WTC11 (cell line): ENCODE measurements around the gene ADCY6. TPM values are rescaled to one million over a fixed set of nuclear protein-coding genes. Genes with fewer than 3 reads are reported as not detected.
A peak's percentile ranks its signal among the peaks of the same experiment; 100 is the strongest.

Experiments
- ATAC-seq: fragments of 200-7000 bp; cut with Tn5 transposase; 2 replicates; pipeline ENCODE4 v1.10.0; 2021; ENCODE audit warnings: mild to moderate bottlenecking, moderate library complexity
- CTCF ChIA-PET: fragments of 300-600 bp; sonication (Branson Sonifier 250); formaldehyde crosslinking; loops from one replicate; lab custom pipeline; 2021; ENCODE audit warnings: antibody characterized with exemption; lab: Charles Lee
- POLR2A ChIA-PET: fragments of 350-600 bp; sonication (Branson Sonifier 250); formaldehyde crosslinking; loops from one replicate; lab custom pipeline; 2021; ENCODE audit warnings: antibody characterized with exemption; lab: Charles Lee
- DNase-seq: peaks from one replicate; pipeline ENCODE4 v3.0.0; 2021; ENCODE audit warnings: low spot score
- H3K27ac Mint-ChIP-seq: 2 replicates; pipeline ENCODE4 v1.8.0; 2021; ENCODE audit warnings: mixed read lengths
- H3K27me3 Mint-ChIP-seq: 2 replicates; pipeline ENCODE4 v1.8.0; 2021; ENCODE audit warnings: low read depth, mild to moderate bottlenecking, moderate library complexity, mixed read lengths
- H3K36me3 Mint-ChIP-seq: 2 replicates; pipeline ENCODE4 v1.8.0; 2021; ENCODE audit warnings: mixed read lengths
- H3K4me1 Mint-ChIP-seq: 2 replicates; pipeline ENCODE4 v1.8.0; 2022; ENCODE audit warnings: mixed read lengths
- H3K4me3 Mint-ChIP-seq: 2 replicates; pipeline ENCODE4 v1.8.0; 2021; ENCODE audit warnings: mild to moderate bottlenecking, moderate library complexity, mixed read lengths
- H3K9me3 Mint-ChIP-seq: 2 replicates; pipeline ENCODE4 v1.8.0; 2021; ENCODE audit warnings: mixed read lengths
- CDX4 ChIP-seq: fragments of 250-450 bp; sonication (Bioruptor Pico); IDR thresholded peaks from 2 replicates; pipeline ENCODE4 v1.9.0; 2021; ENCODE audit warnings: moderate library complexity, mild to moderate bottlenecking, inconsistent platforms, borderline replicate concordance
- CREM ChIP-seq: sonication (generic); formaldehyde crosslinking; IDR thresholded peaks from 2 replicates; pipeline ENCODE4 v1.8.1; 2022; ENCODE audit warnings: mild to moderate bottlenecking, missing genetic modification reagents, moderate library complexity
- CTCF ChIP-seq: fragments of 200-600 bp; IDR thresholded peaks from 2 replicates; pipeline ENCODE4 v1.8.0; 2022; ENCODE audit warnings: antibody characterized with exemption
- E2F1 ChIP-seq: sonication (generic); formaldehyde crosslinking; IDR thresholded peaks from 2 replicates; pipeline ENCODE4 v1.8.0; 2022; ENCODE audit warnings: mild to moderate bottlenecking, missing genetic modification reagents
- E2F4 ChIP-seq: sonication (generic); formaldehyde crosslinking; IDR thresholded peaks from 2 replicates; pipeline ENCODE4 v1.8.1; 2022; ENCODE audit warnings: low read depth, mild to moderate bottlenecking, moderate library complexity, missing genetic modification reagents, borderline replicate concordance
- ELF4 ChIP-seq: sonication (generic); formaldehyde crosslinking; IDR thresholded peaks from 2 replicates; pipeline ENCODE4 v1.8.1; 2022; ENCODE audit warnings: low read depth, mild to moderate bottlenecking, moderate library complexity, missing genetic modification reagents
- ESRRA ChIP-seq: sonication (generic); formaldehyde crosslinking; IDR thresholded peaks from 2 replicates; pipeline ENCODE4 v1.8.1; 2022; ENCODE audit warnings: mild to moderate bottlenecking, missing genetic modification reagents, borderline replicate concordance
- ETV6 ChIP-seq: sonication (generic); formaldehyde crosslinking; IDR thresholded peaks from 2 replicates; pipeline ENCODE4 v1.8.1; 2022; ENCODE audit warnings: mild to moderate bottlenecking, missing genetic modification reagents
- FOXP1 ChIP-seq: sonication (generic); formaldehyde crosslinking; IDR thresholded peaks from 2 replicates; pipeline ENCODE4 v1.8.0; 2022; ENCODE audit warnings: missing genetic modification reagents, mild to moderate bottlenecking, moderate library complexity, borderline replicate concordance
- IRF1 ChIP-seq: sonication (generic); formaldehyde crosslinking; IDR thresholded peaks from 2 replicates; pipeline ENCODE4 v1.8.0; 2023; ENCODE audit warnings: missing genetic modification reagents
- JAZF1 ChIP-seq: fragments of 250-450 bp; sonication (Bioruptor Pico); IDR thresholded peaks from 2 replicates; pipeline ENCODE4 v1.9.0; 2021; ENCODE audit warnings: moderate library complexity, mild to moderate bottlenecking, inconsistent platforms
- MYBL2 ChIP-seq: sonication (generic); formaldehyde crosslinking; IDR thresholded peaks from 2 replicates; pipeline ENCODE4 v1.8.1; 2023; ENCODE audit warnings: mild to moderate bottlenecking, moderate library complexity, missing genetic modification reagents
- NFE2L1 ChIP-seq: sonication (generic); formaldehyde crosslinking; IDR thresholded peaks from 2 replicates; pipeline ENCODE4 v1.8.1; 2023; ENCODE audit warnings: missing genetic modification reagents
- PRDM15 ChIP-seq: sonication (generic); formaldehyde crosslinking; IDR thresholded peaks from 2 replicates; pipeline ENCODE4 v1.8.0; 2022; ENCODE audit warnings: missing genetic modification reagents
- PRRX2 ChIP-seq: fragments of 250-450 bp; sonication (Bioruptor Pico); IDR thresholded peaks from 2 replicates; pipeline ENCODE4 v1.8.0; 2021; ENCODE audit warnings: mild to moderate bottlenecking
- ZBTB21 ChIP-seq: sonication (generic); formaldehyde crosslinking; IDR thresholded peaks from 2 replicates; pipeline ENCODE4 v1.8.1; 2023; ENCODE audit warnings: mild to moderate bottlenecking, missing genetic modification reagents, borderline replicate concordance
- ZMAT4 ChIP-seq: fragments of 250-450 bp; sonication (Bioruptor Pico); IDR thresholded peaks from 2 replicates; pipeline ENCODE4 v1.9.0; 2021; ENCODE audit warnings: mild to moderate bottlenecking
- ZNF532 ChIP-seq: fragments of 250-450 bp; sonication (Bioruptor Pico); IDR thresholded peaks from 2 replicates; pipeline ENCODE4 v1.9.0; 2021; ENCODE audit warnings: mild to moderate bottlenecking, borderline replicate concordance
- total RNA-seq: library from RNA; stranded (reverse); gene quantifications from 3 replicates; pipeline ENCODE4 v1.2.3, GENCODE V29; 2021

Gene ADCY6
- total RNA-seq, 1 experiment from 2014 or later: 12.8 TPM

GRCh38 chr12:48717252-48717695, 71.6 kb downstream of the ADCY6 start:
- H3K9me3 Mint-ChIP-seq: peaks cover 28% of the 10 kb centered on the region

GRCh38 chr12:48716493-48717251, 72.2 kb downstream of the ADCY6 start, which contains the start of gene CCNT1:
TSS of gene CCNT1 (minus strand) at chr12:48716707. CDS start at chr12:48716675, 32 bp downstream.
- Mint-ChIP-seq H3K27ac (peak within 1 kb of the TSS; percentile 98), H3K4me1 (peaks cover 12% of the 10 kb centered on the region), H3K4me3 (peak within 1 kb of the TSS; percentile 91), H3K36me3 (peaks cover 34% of the 10 kb centered on the region), H3K27me3 (peaks cover 13% of the 10 kb centered on the region; the same call in 1 of the 2 replicates), H3K9me3 (peaks cover 28% of the 10 kb centered on the region)
- CTCF ChIA-PET: no interaction called here
- ATAC-seq: peak; percentile 97
- DNase-seq: peak; percentile 95
- POLR2A ChIA-PET: no interaction called here
- TF ChIP-seq ZNF532 (CRISPR knock-in tag) (no peak), PRDM15 (CRISPR knock-in tag) (no peak), E2F4 (no peak), PRRX2 (CRISPR knock-in tag) (0 out of 2 replicates have a peak, but pooled peaks have one; percentile 46), ZBTB21 (CRISPR knock-in tag) (peak; percentile 88; the same call in 1 of the 2 replicates), ESRRA (no peak), MYBL2 (CRISPR knock-in tag) (peak; percentile 86), JAZF1 (CRISPR knock-in tag) (no peak), NFE2L1 (CRISPR knock-in tag) (peak; percentile 48; the same call in 1 of the 2 replicates), IRF1 (no peak), ELF4 (no peak), CDX4 (no peak), FOXP1 (CRISPR knock-in tag) (peak; percentile 64), ZMAT4 (no peak), CTCF (no peak)

More at GRCh38 chr12:48717252-48717695, 71.6 kb downstream of the ADCY6 start:
- H3K4me3 Mint-ChIP-seq: peak overlapping the region; percentile 91
- ChIA-PET CTCF (interaction anchor here (0.7 kb wide), 1 partner anchor 12 kb away, joined by 3 read pairs; no protein-coding TSS in a partner anchor), POLR2A (no interaction called here)
- DNase-seq (no peak), ATAC-seq (no peak)
- H3K27me3 Mint-ChIP-seq: peaks cover 13% of the 10 kb centered on the region; the same call in 1 of the 2 replicates
- TF ChIP-seq ETV6 (CRISPR knock-in tag) (peak; percentile 5; the same call in 1 of the 2 replicates), E2F1 (CRISPR knock-in tag) (0 out of 2 replicates have a peak, but pooled peaks have one; percentile 9), CREM (CRISPR knock-in tag) (no peak)
- peaks cover 30% of the 10 kb centered on the region for H3K36me3 Mint-ChIP-seq
- peaks cover 12% of the 10 kb centered on the region for H3K4me1 Mint-ChIP-seq
- H3K27ac Mint-ChIP-seq: peak overlapping the region; percentile 98
